IMR-90 (cell line): ENCODE data around the gene SLC40A1. TPM values are rescaled to one million over a fixed set of nuclear protein-coding genes. Genes with fewer than 3 reads are reported as not detected.

ENCODE experiments used
- ATAC-seq: fragments of 200-7000 bp; cut with Tn5 transposase; 2 replicates; pipeline ENCODE4 v1.9.1; 2020; ENCODE audit warnings: low read depth, mild to moderate bottlenecking, moderate library complexity
- BruUV-seq: library from RNA; stranded (reverse); fragments of 400-500 nt; replicated peaks from 2 replicates; lab custom pipeline; 2021; lab: Mats Ljungman, UMichigan
- CTCF ChIA-PET: fragments of 300-600 bp; formaldehyde crosslinking; extraction: SDS; loops from one replicate; lab custom pipeline; 2021; ENCODE audit warnings: antibody characterized with exemption; lab: Yijun Ruan, JAX
- POLR2A ChIA-PET: fragments of 300-600 bp; sonication (Branson Sonifier 250); formaldehyde crosslinking; loops from one replicate; lab custom pipeline; 2022; ENCODE audit warnings: antibody characterized with exemption; ENCODE audit not compliant: unreplicated experiment; lab: Charles Lee
- DNase-seq: peaks from one replicate; pipeline ENCODE4 v3.0.0; 2013
- H2AFZ ChIP-seq: replicated peaks from 2 replicates; pipeline ENCODE3; 2013; ENCODE audit warnings: low read length, mild to moderate bottlenecking; ENCODE audit not compliant: poor library complexity
- H2AK5ac ChIP-seq: 2 replicates; pipeline ENCODE4 v1.6.1; 2013; ENCODE audit warnings: low read depth, low read length, inconsistent platforms
- H2AK9ac ChIP-seq: replicated peaks from 2 replicates; pipeline ENCODE3; 2013; ENCODE audit warnings: mild to moderate bottlenecking, low read depth, low read length, moderate library complexity; ENCODE audit not compliant: poor library complexity
- H2BK120ac ChIP-seq: 2 replicates; pipeline ENCODE4 v1.6.1; 2013; ENCODE audit warnings: low read depth, low read length, inconsistent platforms
- H2BK15ac ChIP-seq: 3 replicates; pipeline ENCODE4 v1.6.1; 2013; ENCODE audit warnings: low read depth, low read length, inconsistent platforms
- H2BK20ac ChIP-seq: 2 replicates; pipeline ENCODE4 v1.6.1; 2013; ENCODE audit warnings: low read depth, mild to moderate bottlenecking, inconsistent platforms, low read length, moderate library complexity
- H2BK5ac ChIP-seq: 2 replicates; pipeline ENCODE4 v1.6.1; 2013; ENCODE audit warnings: mild to moderate bottlenecking, low read depth, low read length, inconsistent platforms; ENCODE audit not compliant: poor library complexity, severe bottlenecking
- H3K14ac ChIP-seq: replicated peaks from 2 replicates; pipeline ENCODE4 v1.6.1; 2013; ENCODE audit warnings: low read depth, low read length, inconsistent platforms
- H3K18ac ChIP-seq: 2 replicates; pipeline ENCODE4 v1.6.1; 2013; ENCODE audit warnings: low read depth, low read length, control low read depth
- H3K23ac ChIP-seq: 2 replicates; pipeline ENCODE4 v1.6.1; 2013; ENCODE audit warnings: low read depth, low read length, inconsistent platforms
- H3K27ac ChIP-seq: 2 replicates; pipeline ENCODE4 v1.5.1; 2013; ENCODE audit warnings: mild to moderate bottlenecking, control low read depth, low read length; ENCODE audit not compliant: insufficient read depth
- H3K27me3 ChIP-seq: 2 replicates; pipeline ENCODE4 v1.6.1; 2013; ENCODE audit warnings: low read length; ENCODE audit not compliant: control insufficient read depth, insufficient read depth
- H3K36me3 ChIP-seq: 2 replicates; pipeline ENCODE4 v1.6.1; 2013; ENCODE audit warnings: low read length, mixed read lengths; ENCODE audit not compliant: control insufficient read depth, insufficient read depth
- H3K4ac ChIP-seq: 2 replicates; pipeline ENCODE4 v1.6.1; 2013; ENCODE audit warnings: low read depth, low read length, inconsistent platforms
- H3K4me1 ChIP-seq: 2 replicates; pipeline ENCODE4 v1.6.1; 2013; ENCODE audit warnings: low read length, mixed read lengths; ENCODE audit not compliant: control insufficient read depth, insufficient read depth
- H3K4me2 ChIP-seq: 2 replicates; pipeline ENCODE4 v1.6.1; 2013; ENCODE audit warnings: low read depth, mild to moderate bottlenecking, control low read depth, low read length, moderate library complexity
- H3K4me3 ChIP-seq: 2 replicates; pipeline ENCODE4 v1.5.1; 2013; ENCODE audit warnings: low read depth, mild to moderate bottlenecking, control low read depth, low read length, moderate library complexity; ENCODE audit not compliant: insufficient read depth
- H3K56ac ChIP-seq: 2 replicates; pipeline ENCODE4 v1.6.1; 2013; ENCODE audit warnings: low read length, inconsistent platforms; ENCODE audit not compliant: insufficient read depth; ENCODE audit errors: extremely low read depth
- H3K79me1 ChIP-seq, 2 experiments: 2 replicates each; pipeline ENCODE4 v1.6.1; 2013; ENCODE audit warnings: low read length in 2 of 2, inconsistent platforms in 1 of 2, low read depth in 1 of 2
- H3K9ac ChIP-seq: 2 replicates; pipeline ENCODE4 v1.6.1; 2013; ENCODE audit warnings: low read depth, low read length, control low read depth
- H3K9me1 ChIP-seq: 2 replicates; pipeline ENCODE4 v1.6.1; 2013; ENCODE audit warnings: low read length, inconsistent platforms; ENCODE audit not compliant: insufficient read depth
- H3K9me3 ChIP-seq: 2 replicates; pipeline ENCODE4 v1.6.1; 2013; ENCODE audit warnings: low read length; ENCODE audit not compliant: control insufficient read depth, insufficient read depth
- H4K20me1 ChIP-seq: 2 replicates; pipeline ENCODE4 v1.6.1; 2013; ENCODE audit warnings: low read length, inconsistent platforms; ENCODE audit not compliant: insufficient read depth
- H4K5ac ChIP-seq: 2 replicates; pipeline ENCODE4 v1.6.1; 2013; ENCODE audit warnings: mild to moderate bottlenecking, low read depth, low read length, control low read depth
- H4K8ac ChIP-seq, 2 experiments: 2 replicates each; pipeline ENCODE4 v1.6.1; 2013; ENCODE audit warnings: low read depth in 2 of 2, low read length in 2 of 2, control low read depth in 1 of 2, inconsistent platforms in 1 of 2
- H4K91ac ChIP-seq: 2 replicates; pipeline ENCODE4 v1.6.1; 2013; ENCODE audit warnings: low read depth, low read length, inconsistent platforms; ENCODE audit not compliant: insufficient read depth
- BHLHE40 ChIP-seq: fragments of 150-350 bp; IDR thresholded peaks from 2 replicates; pipeline ENCODE4 v1.6.1; 2016; ENCODE audit warnings: mild to moderate bottlenecking, low read depth, low read length
- CEBPB ChIP-seq: IDR thresholded peaks from 2 replicates; pipeline ENCODE4 v1.6.1; 2012; ENCODE audit warnings: low read depth, low read length, improper control_type of control experiment
- CHD1 ChIP-seq: IDR thresholded peaks from 2 replicates; pipeline ENCODE4 v1.6.1; 2012; ENCODE audit warnings: low read depth, low read length, improper control_type of control experiment
- RCOR1 ChIP-seq: IDR thresholded peaks from 2 replicates; pipeline ENCODE4 v1.6.1; 2012; ENCODE audit warnings: mild to moderate bottlenecking, low read length, improper control_type of control experiment; ENCODE audit not compliant: insufficient replicate concordance
- RFX5 ChIP-seq: IDR thresholded peaks from 2 replicates; pipeline ENCODE4 v1.8.0; 2012; ENCODE audit warnings: low read depth, mild to moderate bottlenecking, low read length, moderate library complexity
- dilution Hi-C: fragments of 300-500 bp; cut with HindIII; formaldehyde crosslinking; loops from one replicate; pipeline ENCODE4 v1.14.3; 2018; ENCODE audit warnings: low sequenced_read_pairs; ENCODE audit not compliant: unreplicated experiment
- in situ Hi-C: fragments of 300-500 bp; cut with MboI; formaldehyde crosslinking; loops from 3 replicates; pipeline ENCODE4 v1.14.3; 2019; ENCODE audit warnings: low sequenced_read_pairs, inconsistent platforms, mixed read lengths
- intact Hi-C: fragments of 100-400 bp; cut with micrococcal nuclease; formaldehyde crosslinking; loops from 2 replicates; pipeline ENCODE4 v1.10.0; 2022
- polyA plus RNA-seq, 3 experiments: library from polyadenylated mRNA; depleted of rRNA; stranded (reverse); fragments of >200 nt; gene quantifications; 2 replicates each; pipeline ENCODE4 v1.2.3, GENCODE V29; 2012; ENCODE audit warnings: low replicate concordance in 1 of 3
- total RNA-seq: library from RNA; depleted of rRNA; stranded (reverse); fragments of >200 nt; gene quantifications from 2 replicates; pipeline ENCODE4 v1.2.3, GENCODE V29; 2012
- TF ChIP-seq, protein P1 (sequence below): fragments of 150-350 bp; IDR thresholded peaks from 2 replicates; pipeline ENCODE4 v1.6.1; 2017; ENCODE audit warnings: mild to moderate bottlenecking, antibody characterized with exemption, low read length, low read depth
- TF ChIP-seq, protein P2 (sequence below): fragments of 150-350 bp; IDR thresholded peaks from 2 replicates; pipeline ENCODE4 v1.6.1; 2016; ENCODE audit warnings: low read depth, mild to moderate bottlenecking, low read length, moderate library complexity, borderline replicate concordance

SLC40A1 gene
- total and polyA plus RNA-seq, 2 of the 4 experiments (the other 2 are of a cell fraction), result 1.5 to 5.0 TPM

DNA sequence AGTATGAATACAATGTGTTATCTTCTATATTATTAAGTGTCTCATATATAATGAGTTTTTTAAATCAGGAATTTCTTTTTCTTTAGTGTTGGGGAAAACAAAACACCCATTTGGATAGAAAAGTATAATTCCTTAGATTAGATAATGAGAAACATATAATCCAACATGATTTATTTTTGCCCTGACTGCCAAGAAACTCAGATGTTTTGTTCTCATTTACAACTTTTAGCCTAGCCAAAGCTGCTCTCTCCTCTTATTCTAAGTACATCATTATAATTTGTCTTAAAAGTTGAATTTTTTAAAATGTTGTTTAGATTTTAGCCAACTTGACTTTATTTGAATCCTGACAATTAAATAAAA is 68.6 kb downstream of the SLC40A1 start:
- Histone ChIP-seq H3K9ac (no peak overlapping the region), H4K20me1 (no peaks in the 10 kb centered on the region), H3K36me3 (no peaks in the 10 kb centered on the region), H3K9me3 (no peaks in the 10 kb centered on the region; the same call in 1 of the 2 replicates), H3K79me1 (no peaks in the 10 kb centered on the region), H3K23ac (no peak overlapping the region), H3K27me3 (no peaks in the 10 kb centered on the region), H3K4me3 (no peak overlapping the region), H3K4ac (no peak overlapping the region), H2BK20ac (no peak overlapping the region), H4K8ac (no peak overlapping the region), H4K5ac (no peak overlapping the region), H2AFZ (no peak overlapping the region), H4K91ac (no peak overlapping the region), H3K4me2 (no peak overlapping the region), H3K4me1 (no peaks in the 10 kb centered on the region), H3K56ac (no peak overlapping the region), H3K27ac (no peak overlapping the region), H2AK9ac (no peak overlapping the region), H3K9me1 (no peaks in the 10 kb centered on the region), H3K18ac (no peak overlapping the region), H2BK120ac (no peak overlapping the region), H3K14ac (no peak overlapping the region), H2BK15ac (no peak overlapping the region), H2AK5ac (no peak overlapping the region), H2BK5ac (no peak overlapping the region)
- dilution Hi-C loops, result no loop called here
- no peak for TF ChIP-seq BHLHE40
- TF ChIP-seq CHD1, result no peak
- TF ChIP-seq, protein P1, sequence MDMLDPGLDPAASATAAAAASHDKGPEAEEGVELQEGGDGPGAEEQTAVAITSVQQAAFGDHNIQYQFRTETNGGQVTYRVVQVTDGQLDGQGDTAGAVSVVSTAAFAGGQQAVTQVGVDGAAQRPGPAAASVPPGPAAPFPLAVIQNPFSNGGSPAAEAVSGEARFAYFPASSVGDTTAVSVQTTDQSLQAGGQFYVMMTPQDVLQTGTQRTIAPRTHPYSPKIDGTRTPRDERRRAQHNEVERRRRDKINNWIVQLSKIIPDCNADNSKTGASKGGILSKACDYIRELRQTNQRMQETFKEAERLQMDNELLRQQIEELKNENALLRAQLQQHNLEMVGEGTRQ, result no peak
- TF ChIP-seq, protein P2, sequence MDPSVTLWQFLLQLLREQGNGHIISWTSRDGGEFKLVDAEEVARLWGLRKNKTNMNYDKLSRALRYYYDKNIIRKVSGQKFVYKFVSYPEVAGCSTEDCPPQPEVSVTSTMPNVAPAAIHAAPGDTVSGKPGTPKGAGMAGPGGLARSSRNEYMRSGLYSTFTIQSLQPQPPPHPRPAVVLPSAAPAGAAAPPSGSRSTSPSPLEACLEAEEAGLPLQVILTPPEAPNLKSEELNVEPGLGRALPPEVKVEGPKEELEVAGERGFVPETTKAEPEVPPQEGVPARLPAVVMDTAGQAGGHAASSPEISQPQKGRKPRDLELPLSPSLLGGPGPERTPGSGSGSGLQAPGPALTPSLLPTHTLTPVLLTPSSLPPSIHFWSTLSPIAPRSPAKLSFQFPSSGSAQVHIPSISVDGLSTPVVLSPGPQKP, result no peak
- TF ChIP-seq RFX5, result no peak
- no peak for TF ChIP-seq CEBPB
- no peak for TF ChIP-seq RCOR1
- in situ Hi-C loops, result no loop called here
- ATAC-seq (no peak), DNase-seq (no peak)
- intact Hi-C loops, result no loop called here
- POLR2A ChIA-PET, result no interaction called here
- CTCF ChIA-PET, result interaction anchor here (0.7 kb wide), 1 partner anchor 1220 kb away, joined by 3 read pairs; no protein-coding TSS in a partner anchor
- no TSS peak for BruUV-seq
